ENCODE measurements around the gene TRIM24.
"Not testable (repeated sequence)": the region's sequence is repeated elsewhere in the genome, so short reads cannot be mapped to it uniquely, and the experiment has no call there.

TRIM24 gene

GRCh38 chr7:138527746-138528223, 67.7 kb downstream of the TRIM24 start:
- no peak overlapping the region for H3K4me3 ChIP-seq (ENCODE audit: low read depth, low read length)
- H3K27me3 ChIP-seq (ENCODE audit: insufficient read depth, low read depth, severe bottlenecking): no peaks in the 10 kb centered on the region
- H3K9me3 ChIP-seq (ENCODE audit: severe bottlenecking): peaks cover 4% of the 10 kb centered on the region
- DNase-seq: no peak
- no peak overlapping the region for H3K27ac ChIP-seq
- H3K36me3 ChIP-seq: peaks cover 37% of the 10 kb centered on the region
- TF ChIP-seq CTCF (IDR thresholded peaks at IDR 0.05; ENCODE audit: low read depth, low read length): no peak

- not testable (repeated sequence) for H3K27me3 ChIP-seq (ENCODE audit: insufficient read depth, low read depth, severe bottlenecking); DNase-seq; H3K27ac ChIP-seq; H3K4me3 ChIP-seq (ENCODE audit: low read depth, low read length); H3K9me3 ChIP-seq (ENCODE audit: severe bottlenecking)
- peaks cover 34% of the 10 kb centered on the region for H3K36me3 ChIP-seq
These were observed 76.8 kb downstream of the TRIM24 start for GRCh38 chr7:138536833-138537232.

GRCh38 chr7:138538518-138538917, 78.5 kb downstream of the TRIM24 start:
- H3K4me3 ChIP-seq (ENCODE audit: low read depth, low read length): no peak overlapping the region
- no peak overlapping the region for H3K27ac ChIP-seq
- H3K9me3 ChIP-seq (ENCODE audit: severe bottlenecking): no peaks in the 10 kb centered on the region
- DNase-seq: no peak
- TF ChIP-seq CTCF (IDR thresholded peaks at IDR 0.05; ENCODE audit: low read depth, low read length): no peak
- H3K36me3 ChIP-seq: peaks cover 40% of the 10 kb centered on the region
- no peaks in the 10 kb centered on the region for H3K27me3 ChIP-seq (ENCODE audit: insufficient read depth, low read depth, severe bottlenecking)

GRCh38 chr7:138538997-138539644, 79.1 kb downstream of the TRIM24 start:
- H3K36me3 ChIP-seq: peaks cover 45% of the 10 kb centered on the region
- TF ChIP-seq CTCF (IDR thresholded peaks at IDR 0.05; ENCODE audit: low read depth, low read length): no peak
- no peaks in the 10 kb centered on the region for H3K9me3 ChIP-seq (ENCODE audit: severe bottlenecking)

GRCh38 chr7:138542183-138542582, 82.1 kb downstream of the TRIM24 start:
- Histone ChIP-seq H3K27me3 (ENCODE audit: insufficient read depth, low read depth, severe bottlenecking) (no peaks in the 10 kb centered on the region), H3K9me3 (ENCODE audit: severe bottlenecking) (no peaks in the 10 kb centered on the region), H3K4me3 (ENCODE audit: low read depth, low read length) (no peak overlapping the region), H3K36me3 (peaks cover 57% of the 10 kb centered on the region), H3K27ac (no peak overlapping the region)
- DNase-seq: no peak
- TF ChIP-seq CTCF (IDR thresholded peaks at IDR 0.05; ENCODE audit: low read depth, low read length): no peak

More at GRCh38 chr7:138538997-138539644, 79.1 kb downstream of the TRIM24 start:
- H3K27me3 ChIP-seq (ENCODE audit: insufficient read depth, low read depth, severe bottlenecking): no peaks in the 10 kb centered on the region
- H3K4me3 ChIP-seq (ENCODE audit: low read depth, low read length): no peak overlapping the region
- no peak for DNase-seq
- no peak overlapping the region for H3K27ac ChIP-seq

GRCh38 chr7:138543739-138544138, 83.7 kb downstream of the TRIM24 start:
- H3K36me3 ChIP-seq: peaks cover 49% of the 10 kb centered on the region
- H3K27ac ChIP-seq: no peak overlapping the region
- no peaks in the 10 kb centered on the region for H3K9me3 ChIP-seq (ENCODE audit: severe bottlenecking)
- H3K4me3 ChIP-seq (ENCODE audit: low read depth, low read length): no peak overlapping the region
- no peak for TF ChIP-seq CTCF (IDR thresholded peaks at IDR 0.05; ENCODE audit: low read depth, low read length)
- DNase-seq: no peak
- no peaks in the 10 kb centered on the region for H3K27me3 ChIP-seq (ENCODE audit: insufficient read depth, low read depth, severe bottlenecking)
